H9 (cell line): ENCODE measurements around the gene EXOC1L. TPM values are rescaled to one million over a fixed set of nuclear protein-coding genes. Genes with fewer than 3 reads are reported as not detected.

Source experiments
- DNase-seq: peaks from one replicate; pipeline ENCODE4 v3.0.0-alpha.2; 2017
- H2AFZ ChIP-seq: one replicate; pipeline ENCODE4 v1.6.1; 2013; ENCODE audit warnings: mild to moderate bottlenecking, low read length, control low read depth, moderate library complexity
- H2AK5ac ChIP-seq: 2 replicates; pipeline ENCODE4 v1.6.1; 2013; ENCODE audit warnings: low read length, control low read depth, mixed read lengths; ENCODE audit not compliant: insufficient read length
- H2BK120ac ChIP-seq: one replicate; pipeline ENCODE4 v1.6.1; 2013; ENCODE audit warnings: low read depth, mild to moderate bottlenecking, low read length, control low read depth, inconsistent platforms; ENCODE audit not compliant: poor library complexity, severe bottlenecking
- H2BK12ac ChIP-seq: 2 replicates; pipeline ENCODE4 v1.6.1; 2013; ENCODE audit warnings: low read length, control low read depth, mixed read lengths, low read depth; ENCODE audit not compliant: insufficient read length
- H2BK15ac ChIP-seq: 2 replicates; pipeline ENCODE4 v1.6.1; 2013; ENCODE audit warnings: low read depth, low read length, control low read depth
- H2BK20ac ChIP-seq: one replicate; pipeline ENCODE4 v1.6.1; 2013; ENCODE audit warnings: low read depth, mild to moderate bottlenecking, low read length, control low read depth, inconsistent platforms; ENCODE audit not compliant: poor library complexity, severe bottlenecking
- H2BK5ac ChIP-seq: 2 replicates; pipeline ENCODE4 v1.6.1; 2013; ENCODE audit warnings: low read length, control low read depth, mixed read lengths; ENCODE audit not compliant: insufficient read length
- H3K14ac ChIP-seq: 2 replicates; pipeline ENCODE4 v1.6.1; 2013; ENCODE audit warnings: low read length, control low read depth; ENCODE audit not compliant: insufficient read depth
- H3K18ac ChIP-seq: 2 replicates; pipeline ENCODE4 v1.6.1; 2013; ENCODE audit warnings: low read depth, mild to moderate bottlenecking, mixed read lengths, low read length, control low read depth; ENCODE audit not compliant: insufficient read length
- H3K23ac ChIP-seq: 2 replicates; pipeline ENCODE4 v1.6.1; 2013; ENCODE audit warnings: low read length, control low read depth, mixed read lengths, low read depth; ENCODE audit not compliant: insufficient read length
- H3K23me2 ChIP-seq: 2 replicates; pipeline ENCODE4 v1.6.1; 2013; ENCODE audit warnings: low read depth, mild to moderate bottlenecking, mixed read lengths, low read length, control low read depth; ENCODE audit not compliant: insufficient read length, poor library complexity, severe bottlenecking
- H3K27ac ChIP-seq: 2 replicates; pipeline ENCODE4 v1.5.1; 2013; ENCODE audit warnings: low read length, control low read depth, mixed read lengths, low read depth; ENCODE audit not compliant: insufficient read length
- H3K27me3 ChIP-seq: 2 replicates; pipeline ENCODE4 v1.6.1; 2013; ENCODE audit warnings: low read length, control low read depth, inconsistent platforms; ENCODE audit not compliant: insufficient read depth
- H3K4ac ChIP-seq: 2 replicates; pipeline ENCODE4 v1.6.1; 2013; ENCODE audit warnings: low read depth, mild to moderate bottlenecking, control low read depth, inconsistent platforms, low read length, moderate library complexity
- H3K4me1 ChIP-seq: 2 replicates; pipeline ENCODE4 v1.6.1; 2013; ENCODE audit warnings: low read length, control low read depth, inconsistent platforms; ENCODE audit not compliant: insufficient read depth
- H3K4me2 ChIP-seq: 2 replicates; pipeline ENCODE4 v1.6.1; 2013; ENCODE audit warnings: low read length, control low read depth, mixed read lengths; ENCODE audit not compliant: insufficient read length, insufficient read depth
- H3K56ac ChIP-seq: 2 replicates; pipeline ENCODE4 v1.6.1; 2013; ENCODE audit warnings: low read depth, mild to moderate bottlenecking, mixed read lengths, low read length, control low read depth; ENCODE audit not compliant: insufficient read length
- H3K79me1 ChIP-seq: 2 replicates; pipeline ENCODE4 v1.6.1; 2013; ENCODE audit warnings: low read depth, mild to moderate bottlenecking, moderate library complexity, low read length, control low read depth, inconsistent platforms; ENCODE audit not compliant: insufficient read depth, poor library complexity, severe bottlenecking
- H3K79me2 ChIP-seq: 2 replicates; pipeline ENCODE4 v1.6.1; 2013; ENCODE audit warnings: low read length, control low read depth, inconsistent platforms; ENCODE audit not compliant: insufficient read depth
- H3K9ac ChIP-seq: 2 replicates; pipeline ENCODE4 v1.6.1; 2013; ENCODE audit warnings: low read length, control low read depth, mixed read lengths; ENCODE audit not compliant: insufficient read length; ENCODE audit errors: extremely low read depth
- H3K9me3 ChIP-seq: one replicate; pipeline ENCODE4 v1.6.1; 2013; ENCODE audit warnings: low read depth, low read length, inconsistent platforms; ENCODE audit not compliant: control insufficient read depth
- H3T11ph ChIP-seq: one replicate; pipeline ENCODE4 v1.6.1; 2013; ENCODE audit warnings: mild to moderate bottlenecking, low read length, control low read depth, inconsistent platforms
- H4K20me1 ChIP-seq: one replicate; pipeline ENCODE4 v1.6.1; 2013; ENCODE audit not compliant: control insufficient read depth, insufficient read length, insufficient read depth
- H4K5ac ChIP-seq: 2 replicates; pipeline ENCODE4 v1.6.1; 2013; ENCODE audit warnings: low read depth, mild to moderate bottlenecking, mixed read lengths, low read length, control low read depth; ENCODE audit not compliant: insufficient read length
- H4K8ac ChIP-seq: replicated peaks from 2 replicates; pipeline ENCODE4 v1.6.1; 2013; ENCODE audit warnings: low read length, control low read depth, mixed read lengths, low read depth; ENCODE audit not compliant: insufficient read length
- H4K91ac ChIP-seq: 2 replicates; pipeline ENCODE4 v1.6.1; 2013; ENCODE audit warnings: low read depth, mild to moderate bottlenecking, moderate library complexity, mixed read lengths, low read length, control low read depth; ENCODE audit not compliant: insufficient read length
- H3K27ac Mint-ChIP-seq, 3 experiments: 2 replicates in 2 of 3; 3 replicates in 1 of 3; pipeline ENCODE4 v1.8.0; 2020 to 2021; ENCODE audit warnings: mixed read lengths in 3 of 3, mild to moderate bottlenecking in 1 of 3, moderate library complexity in 1 of 3
- H3K27me3 Mint-ChIP-seq: 2 replicates; pipeline ENCODE4 v1.8.0; 2021; ENCODE audit warnings: low read depth, mild to moderate bottlenecking, moderate library complexity, mixed read lengths
- H3K36me3 Mint-ChIP-seq, 3 experiments: 2 replicates in 2 of 3; 3 replicates in 1 of 3; pipeline ENCODE4 v1.8.0; 2020 to 2021; ENCODE audit warnings: low read depth in 3 of 3, mixed read lengths in 3 of 3; ENCODE audit not compliant: insufficient read depth in 1 of 3
- H3K4me1 Mint-ChIP-seq, 2 experiments: 2 replicates each; pipeline ENCODE4 v1.8.0; 2020; ENCODE audit warnings: mixed read lengths in 2 of 2
- H3K4me3 Mint-ChIP-seq, 2 experiments: 2 replicates in 1 of 2; 3 replicates in 1 of 2; pipeline ENCODE4 v1.8.0; 2020 to 2021; ENCODE audit warnings: mild to moderate bottlenecking in 2 of 2, mixed read lengths in 2 of 2, moderate library complexity in 1 of 2
- H3K9me3 Mint-ChIP-seq, 2 experiments: 2 replicates in 1 of 2; 3 replicates in 1 of 2; pipeline ENCODE4 v1.8.0; 2020; ENCODE audit warnings: mild to moderate bottlenecking in 2 of 2, mixed read lengths in 2 of 2, moderate library complexity in 1 of 2
- total RNA-seq: library from RNA; stranded (reverse); gene quantifications from 2 replicates; pipeline ENCODE4 v1.2.1, GENCODE V29; 2021
- TF ChIP-seq, protein P1 (sequence below): fragments of 200-600 bp; sonication (generic); conservative IDR thresholded peaks from 3 replicates; pipeline ENCODE4 v1.8.0; 2021; ENCODE audit warnings: antibody characterized with exemption, mild to moderate bottlenecking

Gene EXOC1L
- total RNA-seq, 1 experiment from 2014 or later = not detected

DNA sequence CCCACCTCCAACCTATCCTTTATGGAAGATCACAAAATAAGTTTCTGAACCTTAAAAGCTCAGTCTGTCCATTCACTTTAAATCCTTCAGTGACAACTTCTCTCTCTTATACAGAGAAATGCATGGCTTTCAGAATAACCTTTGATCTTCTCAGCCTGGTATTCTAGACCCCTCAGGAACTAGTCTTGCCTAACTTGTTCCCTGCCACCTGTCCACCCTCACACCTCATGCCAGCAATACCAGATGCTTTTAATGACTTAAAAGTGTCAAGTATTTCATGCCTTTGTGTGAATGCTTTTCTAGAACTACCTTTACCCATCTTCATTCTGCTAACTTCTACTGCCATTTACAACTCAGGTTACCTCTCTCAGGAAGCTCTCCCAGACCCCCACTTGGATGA is 7.4 kb downstream of the EXOC1L start:
- no peak overlapping the region for H3K9ac ChIP-seq
- no peak overlapping the region for H3K14ac ChIP-seq

More for the DNA sequence above, 7.4 kb downstream of the EXOC1L start:
- Histone ChIP-seq H4K20me1 (no peaks in the 10 kb centered on the region), H4K8ac (no peak overlapping the region), H3T11ph (no peak overlapping the region), H4K91ac (no peak overlapping the region), H3K4ac (no peak overlapping the region), H2BK120ac (no peak overlapping the region), H4K5ac (no peak overlapping the region), H3K79me2 (no peaks in the 10 kb centered on the region), H2BK5ac (no peak overlapping the region), H2BK12ac (no peak overlapping the region), H2BK15ac (no peak overlapping the region), H3K18ac (no peak overlapping the region), H3K4me1 (no peaks in the 10 kb centered on the region), H3K27ac (no peak overlapping the region), H3K23me2 (no peaks in the 10 kb centered on the region), H2AK5ac (no peak overlapping the region), H3K9me3 (no peaks in the 10 kb centered on the region), H3K56ac (no peak overlapping the region), H2AFZ (no peak overlapping the region), H3K4me2 (no peak overlapping the region), H3K79me1 (no peaks in the 10 kb centered on the region), H2BK20ac (no peak overlapping the region), H3K27me3 (no peaks in the 10 kb centered on the region), H3K23ac (no peak overlapping the region)
- Mint-ChIP-seq H3K27ac (no peak overlapping the region), H3K27me3 (peaks cover 17% of the 10 kb centered on the region), H3K36me3 (no peaks in the 10 kb centered on the region), H3K9me3 (no peaks in the 10 kb centered on the region), H3K4me3 (no peak overlapping the region), H3K4me1 (no peaks in the 10 kb centered on the region)
- TF ChIP-seq, protein P1, sequence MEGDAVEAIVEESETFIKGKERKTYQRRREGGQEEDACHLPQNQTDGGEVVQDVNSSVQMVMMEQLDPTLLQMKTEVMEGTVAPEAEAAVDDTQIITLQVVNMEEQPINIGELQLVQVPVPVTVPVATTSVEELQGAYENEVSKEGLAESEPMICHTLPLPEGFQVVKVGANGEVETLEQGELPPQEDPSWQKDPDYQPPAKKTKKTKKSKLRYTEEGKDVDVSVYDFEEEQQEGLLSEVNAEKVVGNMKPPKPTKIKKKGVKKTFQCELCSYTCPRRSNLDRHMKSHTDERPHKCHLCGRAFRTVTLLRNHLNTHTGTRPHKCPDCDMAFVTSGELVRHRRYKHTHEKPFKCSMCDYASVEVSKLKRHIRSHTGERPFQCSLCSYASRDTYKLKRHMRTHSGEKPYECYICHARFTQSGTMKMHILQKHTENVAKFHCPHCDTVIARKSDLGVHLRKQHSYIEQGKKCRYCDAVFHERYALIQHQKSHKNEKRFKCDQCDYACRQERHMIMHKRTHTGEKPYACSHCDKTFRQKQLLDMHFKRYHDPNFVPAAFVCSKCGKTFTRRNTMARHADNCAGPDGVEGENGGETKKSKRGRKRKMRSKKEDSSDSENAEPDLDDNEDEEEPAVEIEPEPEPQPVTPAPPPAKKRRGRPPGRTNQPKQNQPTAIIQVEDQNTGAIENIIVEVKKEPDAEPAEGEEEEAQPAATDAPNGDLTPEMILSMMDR = no peak
- no peak for DNase-seq
